OCI-LY7 (cell line): ENCODE measurements around the gene RMND5A.

ENCODE experiments used
- EZH2phosphoT487 ChIP-seq: fragments of 200-600 bp; sonication (generic); IDR thresholded peaks from 2 replicates; pipeline ENCODE4 v1.6.1; 2018; ENCODE audit warnings: low read depth, borderline replicate concordance, mild to moderate bottlenecking, mixed run types, antibody characterized with exemption, low read length, moderate library complexity, mixed read lengths
- TF ChIP-seq, protein P1 (sequence below): fragments of 200-600 bp; sonication (generic); conservative IDR thresholded peaks from 2 replicates; pipeline ENCODE4 v1.5.1; 2014; ENCODE audit warnings: mild to moderate bottlenecking, antibody characterized with exemption, low read length, moderate library complexity, mixed read lengths

DNA sequence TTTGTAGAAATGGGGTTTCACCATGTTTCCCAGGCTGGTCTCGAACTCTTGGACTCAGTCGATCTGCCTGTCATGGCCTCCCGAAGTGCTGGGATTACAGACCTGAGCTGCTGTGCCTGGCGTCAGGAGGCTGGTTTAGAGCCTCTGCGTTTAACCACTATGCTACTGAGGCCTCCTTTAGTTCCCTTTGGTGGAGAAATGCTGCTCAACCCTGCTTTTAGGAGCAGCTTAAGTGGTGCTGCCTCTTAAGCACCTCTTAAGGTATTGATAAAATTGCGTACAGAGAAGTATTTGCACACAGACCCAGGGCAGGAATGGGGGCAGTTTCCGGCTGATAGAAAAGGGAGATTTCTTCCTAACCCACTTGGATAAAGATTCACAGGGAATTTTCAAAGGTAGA is 62.7 kb downstream of the RMND5A start:
- TF ChIP-seq, protein P1, sequence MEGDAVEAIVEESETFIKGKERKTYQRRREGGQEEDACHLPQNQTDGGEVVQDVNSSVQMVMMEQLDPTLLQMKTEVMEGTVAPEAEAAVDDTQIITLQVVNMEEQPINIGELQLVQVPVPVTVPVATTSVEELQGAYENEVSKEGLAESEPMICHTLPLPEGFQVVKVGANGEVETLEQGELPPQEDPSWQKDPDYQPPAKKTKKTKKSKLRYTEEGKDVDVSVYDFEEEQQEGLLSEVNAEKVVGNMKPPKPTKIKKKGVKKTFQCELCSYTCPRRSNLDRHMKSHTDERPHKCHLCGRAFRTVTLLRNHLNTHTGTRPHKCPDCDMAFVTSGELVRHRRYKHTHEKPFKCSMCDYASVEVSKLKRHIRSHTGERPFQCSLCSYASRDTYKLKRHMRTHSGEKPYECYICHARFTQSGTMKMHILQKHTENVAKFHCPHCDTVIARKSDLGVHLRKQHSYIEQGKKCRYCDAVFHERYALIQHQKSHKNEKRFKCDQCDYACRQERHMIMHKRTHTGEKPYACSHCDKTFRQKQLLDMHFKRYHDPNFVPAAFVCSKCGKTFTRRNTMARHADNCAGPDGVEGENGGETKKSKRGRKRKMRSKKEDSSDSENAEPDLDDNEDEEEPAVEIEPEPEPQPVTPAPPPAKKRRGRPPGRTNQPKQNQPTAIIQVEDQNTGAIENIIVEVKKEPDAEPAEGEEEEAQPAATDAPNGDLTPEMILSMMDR, result no peak
- TF ChIP-seq EZH2phosphoT487, result no peak
